Stimulated activated CD8-positive, alpha-beta memory T cell treated with anti-CD3 and anti-CD28 coated beads, Interleukin-12 subunit alpha, Interleukin-12 subunit beta, amount 100 ng/mL, for 24 hours (primary cell): ENCODE data around the gene NDUFA1.
A peak's percentile ranks its signal among the peaks of the same experiment; 100 is the strongest.
"Not testable (repeated sequence)": the region's sequence is repeated elsewhere in the genome, so short reads cannot be mapped to it uniquely, and the experiment has no call there.

ENCODE experiments used
- DNase-seq: peaks from one replicate; pipeline ENCODE4 v3.0.0-alpha.2; 2020; ENCODE audit errors: extremely low read depth

The NDUFA1 gene

GRCh38 chrX:119871599-119872395 lies at the start of gene NDUFA1, which contains the start of gene RNF113A:
TSS of gene NDUFA1 (plus strand) at chrX:119871832. CDS start at chrX:119871912, 80 bp downstream.
TSS of gene RNF113A (minus strand) at chrX:119871733. CDS start at chrX:119871613, 120 bp downstream.
- peak; percentile 54 for DNase-seq

- not testable (repeated sequence) for DNase-seq
Measured at GRCh38 chrX:119824221-119824620, 47.4 kb upstream of the NDUFA1 start.

GRCh38 chrX:119826399-119826959 lies 45.2 kb upstream of the NDUFA1 start:
- DNase-seq = no peak

GRCh38 chrX:119828446-119828845 lies 43.2 kb upstream of the NDUFA1 start:
- no peak for DNase-seq

- DNase-seq = no peak
Measured at GRCh38 chrX:119833905-119834304, 37.7 kb upstream of the NDUFA1 start.

GRCh38 chrX:119852382-119853353 lies 19.0 kb upstream of the NDUFA1 start, which contains the start of gene UPF3B:
TSS of gene UPF3B (minus strand) at chrX:119852963. CDS start at chrX:119852928, 35 bp downstream.
- DNase-seq = peak; percentile 83

GRCh38 chrX:119853444-119853843 lies 18.2 kb upstream of the NDUFA1 start:
- no peak for DNase-seq

- DNase-seq = no peak
Measured at GRCh38 chrX:119870626-119871131, 953 bp upstream of the NDUFA1 start.

- no peak for DNase-seq
Measured at GRCh38 chrX:119871245-119871598, 410 bp upstream of the NDUFA1 start.

GRCh38 chrX:119878740-119879139 lies 7.1 kb downstream of the NDUFA1 start:
- no peak for DNase-seq

- no peak for DNase-seq
Measured at GRCh38 chrX:119880076-119880475, 8.4 kb downstream of the NDUFA1 start.

- DNase-seq = no peak
Measured at GRCh38 chrX:119880552-119881437, 9.2 kb downstream of the NDUFA1 start.

- no peak for DNase-seq
Measured at GRCh38 chrX:119885554-119886428, 14.2 kb downstream of the NDUFA1 start.

GRCh38 chrX:119887721-119888425 lies 16.2 kb downstream of the NDUFA1 start:
- no peak for DNase-seq

- not testable (repeated sequence) for DNase-seq
Measured at GRCh38 chrX:119890626-119891025, 19.0 kb downstream of the NDUFA1 start.

- DNase-seq = not testable (repeated sequence)
Measured at GRCh38 chrX:119891961-119892692, 20.5 kb downstream of the NDUFA1 start.

GRCh38 chrX:119895843-119896326 lies 24.3 kb downstream of the NDUFA1 start, which contains the start of gene AKAP14:
TSS of gene AKAP14 (plus strand) at chrX:119895893. CDS start at chrX:119903224, 7,331 bp downstream.
- no peak for DNase-seq

- no peak for DNase-seq
Measured at GRCh38 chrX:119899125-119899524, 27.5 kb downstream of the NDUFA1 start.
